GM19043 (cell line): ENCODE measurements around the gene SCML1.

ENCODE experiments used
- ATAC-seq: cut with Tn5 transposase; IDR thresholded peaks from one replicate; pipeline ENCODE4 v1.9.1; 2021; ENCODE audit warnings: low read depth; ENCODE audit not compliant: unreplicated experiment

SCML1 gene, protein sequence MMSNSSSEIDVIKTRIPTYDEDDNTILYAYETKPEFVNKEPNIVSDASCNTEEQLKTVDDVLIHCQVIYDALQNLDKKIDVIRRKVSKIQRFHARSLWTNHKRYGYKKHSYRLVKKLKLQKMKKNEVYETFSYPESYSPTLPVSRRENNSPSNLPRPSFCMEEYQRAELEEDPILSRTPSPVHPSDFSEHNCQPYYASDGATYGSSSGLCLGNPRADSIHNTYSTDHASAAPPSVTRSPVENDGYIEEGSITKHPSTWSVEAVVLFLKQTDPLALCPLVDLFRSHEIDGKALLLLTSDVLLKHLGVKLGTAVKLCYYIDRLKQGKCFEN

DNA sequence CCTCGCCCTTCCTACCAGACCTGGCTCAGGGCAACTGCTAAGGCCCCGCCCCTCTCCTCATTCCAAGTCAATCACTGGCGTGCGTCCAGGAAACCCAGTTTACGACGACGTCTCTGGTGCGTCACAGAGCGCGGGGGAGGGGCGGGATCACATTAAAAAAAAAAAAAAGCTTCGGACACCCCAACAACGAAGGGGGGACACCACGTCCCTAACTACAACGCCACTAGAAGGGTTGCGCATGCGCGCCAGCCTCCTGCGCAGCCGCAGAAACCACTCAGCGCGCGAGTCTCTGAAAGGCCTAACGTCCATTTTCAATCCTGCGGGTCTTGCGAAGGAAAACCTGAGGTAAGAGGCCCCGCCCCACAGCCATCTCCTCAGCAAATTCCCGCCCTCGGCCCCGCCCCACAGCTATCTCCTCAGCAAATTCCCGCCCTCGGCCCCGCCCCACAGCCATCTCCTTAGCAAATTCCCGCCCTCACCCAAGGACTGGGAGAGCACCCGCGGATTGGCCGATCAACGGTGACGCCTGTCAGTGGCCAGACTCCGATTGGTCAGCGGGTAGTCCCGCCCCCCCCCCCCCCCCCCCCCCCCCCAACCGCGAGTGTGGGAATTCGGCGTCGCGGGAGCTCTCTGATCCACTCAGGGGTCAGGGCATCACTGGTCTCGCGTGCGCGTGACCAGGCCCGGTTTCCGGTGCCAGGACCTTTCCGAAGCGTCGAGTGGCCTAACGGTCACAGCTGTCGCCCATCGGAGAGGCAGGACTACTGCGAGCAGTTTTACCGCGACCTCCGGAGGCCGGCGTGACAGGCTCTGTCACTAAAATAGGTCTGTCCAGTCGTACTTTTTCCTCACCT is at the start of gene SCML1:
Gene SCML1, plus strand, starts transcription at position 638 of the 854 bp plus-strand sequence. CDS start 6,694 bp downstream, outside the sequence.
- ATAC-seq, result peak; percentile 65

DNA sequence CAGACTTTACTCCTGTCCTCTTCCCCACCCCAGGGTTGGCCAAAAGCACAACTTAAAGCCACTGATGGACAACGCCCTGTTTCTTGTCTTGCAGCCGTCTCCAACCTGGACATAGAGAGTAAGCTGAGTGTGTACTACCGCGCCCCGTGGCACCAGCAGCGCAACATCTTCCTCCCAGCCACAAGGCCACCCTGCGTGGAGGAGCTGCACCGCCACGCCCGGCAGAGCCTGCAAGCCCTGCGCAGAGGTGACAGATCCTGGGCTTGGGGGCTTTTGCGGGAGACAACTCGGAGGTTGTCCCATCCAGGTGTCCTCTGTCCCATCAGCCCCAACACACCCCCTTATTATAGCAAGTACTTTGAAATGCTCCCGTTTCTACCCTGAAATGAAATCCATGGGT is 49.6 kb upstream of the SCML1 start:
- ATAC-seq, result no peak

- ATAC-seq, result no peak
Measured at GRCh38 chrX:17689971-17690409, 47.3 kb upstream of the SCML1 start.

DNA sequence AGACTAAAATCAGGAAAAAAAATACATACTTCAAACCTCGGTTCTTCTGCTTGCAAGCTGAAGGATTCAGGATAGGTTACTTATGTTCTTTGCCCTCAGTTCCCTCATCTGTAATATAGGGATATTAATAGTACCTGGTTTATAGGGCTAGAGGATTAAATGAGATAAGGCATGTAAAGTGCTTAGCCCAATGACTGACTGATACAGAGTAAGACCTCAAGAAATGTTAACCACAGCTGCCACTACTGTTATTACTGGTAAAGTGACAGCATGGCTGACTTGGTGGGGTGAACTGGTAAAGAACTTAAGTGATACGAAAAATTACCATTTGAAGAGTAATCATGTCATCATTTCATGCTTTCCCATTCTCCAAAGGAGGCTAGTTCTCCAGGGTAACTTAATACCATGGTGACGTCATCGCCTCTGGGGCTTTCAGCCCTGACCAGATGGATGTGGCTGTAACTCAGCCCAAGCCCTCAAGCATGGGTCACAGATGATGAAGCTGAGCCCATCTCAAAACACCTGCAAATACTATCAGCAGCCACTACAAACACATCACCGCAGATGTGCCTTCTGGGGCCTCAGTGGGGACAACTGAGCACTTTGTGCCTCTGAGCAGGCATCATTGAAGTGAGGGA is 44.5 kb upstream of the SCML1 start:
- ATAC-seq, result no peak

DNA sequence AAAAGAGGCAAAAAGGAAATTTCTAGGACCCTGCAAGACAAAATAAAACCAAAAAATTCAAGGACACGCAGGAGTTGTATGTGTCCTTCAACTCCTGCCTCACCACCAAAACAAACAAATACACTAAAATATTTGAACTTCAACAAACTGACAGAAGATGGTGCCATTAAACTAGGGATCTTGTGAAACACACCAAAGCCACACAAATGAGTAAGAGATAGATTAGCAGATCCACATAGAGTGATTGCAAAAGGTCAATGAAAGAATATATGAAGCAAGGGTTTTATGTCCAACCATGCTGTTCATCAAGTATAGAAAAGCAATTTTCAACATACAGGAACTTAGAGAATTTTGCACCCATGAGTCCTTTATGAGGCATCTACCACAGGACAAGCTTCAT is 40.1 kb upstream of the SCML1 start:
- ATAC-seq, result no peak

GRCh38 chrX:17700976-17701375 is 36.3 kb upstream of the SCML1 start:
- ATAC-seq, result no peak

- ATAC-seq, result no peak
Measured at GRCh38 chrX:17703201-17703600, 34.1 kb upstream of the SCML1 start.

DNA sequence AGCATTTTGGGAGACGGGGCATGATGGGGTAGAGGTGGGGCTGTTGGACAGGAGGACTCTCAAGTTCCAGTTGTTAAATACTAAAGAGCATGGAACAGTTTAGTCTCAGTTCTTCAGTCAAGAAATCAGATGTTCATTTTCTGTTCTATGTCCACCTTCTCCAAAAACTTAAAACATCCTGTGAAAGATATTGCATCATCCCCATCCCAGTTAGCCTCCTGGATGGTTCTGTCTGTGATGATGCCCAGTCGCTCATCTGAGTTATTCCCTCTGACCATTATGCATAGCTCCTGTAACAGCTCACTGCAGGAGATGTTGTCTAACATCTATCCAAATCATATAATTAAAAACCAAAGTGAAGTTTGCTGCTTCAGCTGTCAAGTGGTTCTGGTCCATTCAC is 32.1 kb upstream of the SCML1 start:
- ATAC-seq, result no peak

- no peak for ATAC-seq
Measured at GRCh38 chrX:17706676-17707075, 30.6 kb upstream of the SCML1 start.

GRCh38 chrX:17707731-17708130 is 29.6 kb upstream of the SCML1 start:
- ATAC-seq, result no peak

DNA sequence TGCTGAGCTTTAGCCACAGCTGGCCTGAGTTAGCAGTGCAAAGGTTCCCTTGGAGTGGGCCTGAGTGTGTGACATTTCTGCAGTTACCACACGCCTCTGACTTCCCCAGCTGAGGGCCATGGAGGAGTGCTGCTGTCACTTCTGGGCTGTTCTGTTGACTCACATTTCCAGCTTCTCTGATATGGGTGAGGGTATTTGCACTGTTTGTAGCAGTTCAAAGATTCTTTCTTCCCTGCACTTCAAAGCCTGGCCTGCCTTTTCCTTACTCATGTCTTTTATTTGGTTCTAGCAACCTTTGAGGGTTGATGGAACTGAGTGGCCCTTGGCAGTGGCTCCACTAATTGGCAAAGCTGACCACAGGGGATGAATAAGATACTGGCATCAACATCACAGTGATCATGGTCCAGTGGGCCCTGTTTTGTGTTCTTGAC is 26.4 kb upstream of the SCML1 start:
- ATAC-seq, result no peak

DNA sequence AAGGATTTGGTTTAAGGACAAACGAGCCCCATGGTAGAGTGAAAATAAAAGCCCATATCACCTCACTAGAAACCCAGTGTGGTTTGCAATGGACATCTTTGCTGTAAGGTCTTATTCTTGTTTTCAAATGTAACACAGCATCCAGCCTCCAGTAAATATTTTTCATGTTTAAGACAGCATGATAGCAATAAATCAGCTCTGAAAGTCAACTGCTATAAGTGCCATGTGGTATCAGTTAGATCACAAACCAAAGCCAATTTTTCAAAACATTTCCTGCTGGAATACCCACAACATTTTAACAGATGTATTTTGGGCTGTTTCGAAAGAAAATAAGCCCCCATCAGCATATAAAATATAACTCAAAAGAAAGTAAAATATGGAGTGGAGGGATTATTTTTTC is 24.0 kb upstream of the SCML1 start:
- ATAC-seq, result no peak

DNA sequence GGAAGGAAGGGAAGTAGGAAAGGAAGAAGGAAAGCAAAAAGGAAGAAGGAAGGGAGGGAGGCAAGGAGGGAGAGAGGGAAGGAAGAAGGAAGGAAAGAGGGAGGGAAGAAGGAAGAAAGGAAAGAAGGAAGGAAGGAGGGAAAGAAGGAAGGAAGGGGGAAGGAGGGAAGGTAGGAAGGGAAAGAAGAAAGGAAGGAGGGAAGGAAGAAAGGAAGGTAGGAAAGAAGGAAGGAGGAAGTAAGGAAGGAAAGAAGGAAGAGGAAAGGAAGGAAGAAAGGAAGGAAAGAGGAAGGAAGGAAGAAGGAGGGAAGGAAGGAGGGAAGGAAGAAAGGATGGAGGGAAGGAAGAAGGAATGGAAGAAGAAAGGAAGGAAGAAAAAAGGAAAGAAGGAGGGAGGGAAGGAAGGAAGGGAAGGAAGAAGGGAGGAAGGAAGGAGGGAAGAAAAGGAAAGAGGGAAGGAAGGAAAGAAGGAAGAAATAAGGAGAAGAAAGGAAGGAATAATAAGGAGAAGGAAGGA is 18.6 kb upstream of the SCML1 start:
- ATAC-seq, result no peak

- no peak for ATAC-seq
Measured at GRCh38 chrX:17719711-17720110, 17.6 kb upstream of the SCML1 start.

DNA sequence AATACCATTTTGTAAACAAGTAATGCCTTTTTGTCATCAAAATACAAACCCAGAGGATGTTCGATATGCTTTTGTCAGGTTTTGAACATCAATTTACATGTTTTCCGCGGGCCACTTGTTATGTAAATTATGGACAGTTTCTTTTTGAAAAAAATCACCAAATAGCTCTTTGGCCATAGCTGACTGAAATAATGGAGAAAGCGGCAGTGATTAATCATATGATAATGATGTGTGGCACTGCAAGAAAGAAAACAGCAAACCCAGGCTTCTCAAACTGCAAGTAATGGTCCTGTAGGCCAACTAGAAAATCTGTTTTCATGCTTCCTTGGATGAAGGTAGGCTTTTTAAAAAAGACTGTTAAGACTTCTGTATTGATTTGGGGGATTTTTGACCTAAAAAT is 15.6 kb upstream of the SCML1 start:
- ATAC-seq, result no peak

DNA sequence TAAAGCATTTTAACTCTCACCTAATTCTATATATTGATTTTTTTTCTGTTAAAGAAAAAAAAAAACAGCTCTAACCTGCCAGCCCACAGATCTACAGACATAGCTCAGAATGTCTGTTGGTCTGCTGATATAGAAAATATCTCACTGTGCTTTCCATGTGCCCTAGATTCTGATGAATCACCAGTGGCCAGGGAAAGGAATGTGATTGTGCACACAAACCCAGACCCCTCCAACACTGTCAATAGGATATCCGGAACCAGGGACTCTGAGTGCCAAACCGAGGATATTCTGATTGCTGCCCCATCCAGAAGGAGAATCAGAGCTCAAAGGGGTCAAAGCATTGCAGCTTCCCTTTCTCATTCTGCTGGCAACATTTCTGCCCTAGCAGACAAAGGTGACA is 12.1 kb upstream of the SCML1 start:
- ATAC-seq, result no peak

DNA sequence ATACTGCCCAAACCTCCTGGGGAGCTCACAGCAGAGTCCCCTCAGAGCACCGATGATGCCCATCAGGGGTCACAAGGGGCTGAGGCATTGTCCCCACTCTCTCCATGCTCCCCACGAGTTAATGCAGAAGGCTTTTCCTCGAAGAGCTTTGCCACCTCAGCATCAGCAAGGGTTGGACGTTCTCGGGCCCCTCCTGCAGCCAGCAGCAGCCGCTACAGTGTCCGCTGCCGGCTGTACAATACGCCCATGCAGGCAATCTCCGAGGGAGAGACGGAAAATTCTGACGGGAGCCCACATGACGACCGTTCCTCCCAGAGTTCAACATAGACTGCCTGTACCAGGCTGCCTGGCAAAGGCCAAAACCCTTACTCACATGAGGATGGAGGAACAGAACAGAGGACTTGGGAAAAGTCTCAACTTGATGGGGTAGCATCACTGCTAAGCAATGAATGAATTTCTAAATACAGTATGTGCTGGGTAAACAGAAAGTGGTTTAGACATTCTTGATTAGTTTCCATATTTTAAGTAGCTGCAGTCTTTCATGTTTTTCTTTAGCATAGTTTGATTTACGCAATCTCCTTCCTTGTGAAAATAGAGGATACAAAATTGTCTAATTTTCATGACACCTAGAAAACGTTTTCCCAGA is 5.0 kb upstream of the SCML1 start:
- no peak for ATAC-seq

GRCh38 chrX:17735406-17735805 is 1.9 kb upstream of the SCML1 start:
- no peak for ATAC-seq

GRCh38 chrX:17736478-17736855 is 826 bp upstream of the SCML1 start:
- ATAC-seq, result no peak

DNA sequence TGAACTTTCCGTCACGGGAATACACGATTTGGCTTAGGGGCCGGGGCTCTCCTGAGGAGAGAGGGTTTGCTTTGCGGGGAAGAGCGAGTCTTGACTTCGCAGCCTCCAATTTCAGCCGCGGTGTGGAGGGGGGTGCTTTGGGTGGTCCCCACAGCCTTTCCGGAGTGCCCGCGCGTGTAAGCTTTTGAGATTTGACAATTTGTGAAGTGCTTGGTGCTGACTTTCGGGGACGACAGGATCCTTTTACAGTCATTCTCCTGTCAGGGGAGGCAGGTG is 355 bp downstream of the SCML1 start:
- no peak for ATAC-seq
